Neutrophil (primary cell): Measurements from ENCODE around the gene SLC22A7.
"Not testable (repeated sequence)": the region's sequence is repeated elsewhere in the genome, so short reads cannot be mapped to it uniquely, and the experiment has no call there.

ENCODE experiments used
- H3K27ac ChIP-seq: fragments of 200-600 bp; sonication (generic); 2 replicates; pipeline ENCODE4 v1.5.1; 2016; ENCODE audit warnings: mild to moderate bottlenecking, moderate library complexity
- H3K27me3 ChIP-seq: fragments of 200-600 bp; sonication (generic); 2 replicates; pipeline ENCODE4 v1.6.0; 2016; ENCODE audit warnings: mild to moderate bottlenecking
- H3K36me3 ChIP-seq: fragments of 200-600 bp; sonication (generic); 2 replicates; pipeline ENCODE4 v1.5.1; 2017
- H3K4me1 ChIP-seq, 2 experiments: fragments of 200-600 bp in 1 of 2; sonication (generic) in 1 of 2; 1 replicate in 1 of 2; 2 replicates in 1 of 2; pipeline versions ENCODE4 v1.5.1 to v1.6.1; 2013 to 2016; ENCODE audit warnings: low read depth in 1 of 2, low read length in 1 of 2, mild to moderate bottlenecking in 1 of 2, moderate library complexity in 1 of 2; ENCODE audit not compliant: control insufficient read depth in 1 of 2, insufficient read depth in 1 of 2
- H3K4me3 ChIP-seq, 2 experiments: fragments of 200-600 bp in 1 of 2; sonication (generic) in 1 of 2; 1 replicate in 1 of 2; 2 replicates in 1 of 2; pipeline ENCODE4 v1.5.1; 2013 to 2016; ENCODE audit warnings: low read depth in 1 of 2, low read length in 1 of 2, mild to moderate bottlenecking in 1 of 2, moderate library complexity in 1 of 2
- H3K9me3 ChIP-seq: fragments of 200-600 bp; sonication (generic); 2 replicates; pipeline ENCODE4 v1.5.1; 2016
- CTCF ChIP-seq: fragments of 200-600 bp; sonication (generic); IDR thresholded peaks from 2 replicates; pipeline ENCODE4 v1.5.1; 2016; ENCODE audit warnings: antibody characterized with exemption

SLC22A7 gene

GRCh38 chr6:43334466-43335095, 36.5 kb downstream of the SLC22A7 start:
- Histone ChIP-seq H3K36me3 (peaks cover 33% of the 10 kb centered on the region), H3K4me3 (no peak overlapping the region), H3K4me1 (peaks cover 35 to 42% of the 10 kb centered on the region in 2 experiments), H3K9me3 (no peaks in the 10 kb centered on the region), H3K27ac (no peak overlapping the region), H3K27me3 (no peaks in the 10 kb centered on the region)
- TF ChIP-seq CTCF = peak; percentile 17

GRCh38 chr6:43335469-43335868, 37.4 kb downstream of the SLC22A7 start:
- Histone ChIP-seq H3K4me3 (no peak overlapping the region), H3K27ac (no peak overlapping the region), H3K27me3 (no peaks in the 10 kb centered on the region), H3K4me1 (peaks cover 35 to 41% of the 10 kb centered on the region in 2 experiments), H3K9me3 (no peaks in the 10 kb centered on the region), H3K36me3 (peaks cover 42% of the 10 kb centered on the region)
- TF ChIP-seq CTCF = no peak

GRCh38 chr6:43336382-43336781, 38.3 kb downstream of the SLC22A7 start:
- Histone ChIP-seq H3K4me1 (peaks cover 28 to 32% of the 10 kb centered on the region in 2 experiments), H3K36me3 (peaks cover 51% of the 10 kb centered on the region), H3K9me3 (no peaks in the 10 kb centered on the region), H3K4me3 (no peak overlapping the region), H3K27ac (no peak overlapping the region), H3K27me3 (no peaks in the 10 kb centered on the region)
- TF ChIP-seq CTCF = no peak

- H3K9me3 ChIP-seq = no peaks in the 10 kb centered on the region
- H3K27me3 ChIP-seq = no peaks in the 10 kb centered on the region
- H3K4me1 ChIP-seq = peaks cover 11 to 13% of the 10 kb centered on the region in 2 experiments
- no peak for TF ChIP-seq CTCF
- no peak overlapping the region for H3K4me3 ChIP-seq
- H3K36me3 ChIP-seq = peaks cover 69% of the 10 kb centered on the region
- no peak overlapping the region for H3K27ac ChIP-seq
These were observed 40.2 kb downstream of the SLC22A7 start for GRCh38 chr6:43338243-43338642.

- Histone ChIP-seq H3K4me1 (peaks cover 8 to 9% of the 10 kb centered on the region in 2 experiments), H3K27me3 (no peaks in the 10 kb centered on the region), H3K27ac (no peak overlapping the region), H3K36me3 (peaks cover 72% of the 10 kb centered on the region), H3K4me3 (no peak overlapping the region), H3K9me3 (no peaks in the 10 kb centered on the region)
- TF ChIP-seq CTCF = no peak
These were observed 41.1 kb downstream of the SLC22A7 start for GRCh38 chr6:43339168-43339567.

GRCh38 chr6:43346243-43346642, 48.2 kb downstream of the SLC22A7 start:
- H3K36me3 ChIP-seq = peaks cover 62% of the 10 kb centered on the region
- not testable (repeated sequence) for H3K4me3 ChIP-seq

More at GRCh38 chr6:43346243-43346642, 48.2 kb downstream of the SLC22A7 start:
- not testable (repeated sequence) for H3K27ac ChIP-seq, H3K4me1 ChIP-seq, H3K9me3 ChIP-seq, H3K27me3 ChIP-seq
